ENCODE data around the gene EML2.
A peak's percentile ranks its signal among the peaks of the same experiment; 100 is the strongest.
"Not testable (repeated sequence)": the region's sequence is repeated elsewhere in the genome, so short reads cannot be mapped to it uniquely, and the experiment has no call there.

Gene EML2

DNA sequence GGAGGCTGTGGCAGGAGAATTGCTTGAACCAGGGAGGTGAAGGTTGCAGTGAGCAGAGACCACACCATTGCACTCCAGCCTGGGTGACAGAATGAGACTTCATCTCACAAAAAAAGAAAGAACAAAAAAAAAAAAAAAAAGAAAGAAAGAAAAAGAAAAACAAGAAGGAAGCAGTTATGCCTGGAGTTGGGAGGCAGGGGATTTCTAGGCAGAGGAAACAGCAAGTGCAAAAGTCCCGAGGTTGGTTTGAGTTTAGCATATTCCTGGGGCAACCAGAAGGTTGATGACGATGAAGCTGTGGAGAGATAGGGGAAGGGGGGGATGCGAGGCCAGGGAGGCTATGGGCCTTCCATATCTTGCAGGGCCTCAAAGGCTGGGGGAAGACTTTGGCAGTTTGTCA lies 11.5 kb upstream of the EML2 start:
- no peak for DNase-seq

DNA sequence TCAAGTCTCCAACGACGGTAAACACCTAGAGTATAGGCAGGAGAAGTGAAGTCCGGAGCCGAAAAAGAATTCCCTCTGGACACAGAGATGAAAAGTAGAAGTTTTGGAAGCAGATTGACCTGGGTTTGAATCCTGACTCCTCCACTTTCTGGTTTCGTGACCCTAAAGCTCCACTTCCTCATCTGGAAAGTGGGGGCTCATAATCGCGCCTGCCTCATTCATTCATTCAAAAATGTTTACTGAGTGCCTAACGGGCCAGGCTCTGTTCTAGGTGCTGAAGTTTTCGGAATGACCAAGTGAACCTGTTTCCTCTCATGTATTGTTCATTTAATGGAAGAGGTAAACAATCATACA lies 7.1 kb upstream of the EML2 start:
- no peak for DNase-seq

GRCh38 chr19:45645631-45646344 lies 6.6 kb upstream of the EML2 start:
- DNase-seq: no peak

DNA sequence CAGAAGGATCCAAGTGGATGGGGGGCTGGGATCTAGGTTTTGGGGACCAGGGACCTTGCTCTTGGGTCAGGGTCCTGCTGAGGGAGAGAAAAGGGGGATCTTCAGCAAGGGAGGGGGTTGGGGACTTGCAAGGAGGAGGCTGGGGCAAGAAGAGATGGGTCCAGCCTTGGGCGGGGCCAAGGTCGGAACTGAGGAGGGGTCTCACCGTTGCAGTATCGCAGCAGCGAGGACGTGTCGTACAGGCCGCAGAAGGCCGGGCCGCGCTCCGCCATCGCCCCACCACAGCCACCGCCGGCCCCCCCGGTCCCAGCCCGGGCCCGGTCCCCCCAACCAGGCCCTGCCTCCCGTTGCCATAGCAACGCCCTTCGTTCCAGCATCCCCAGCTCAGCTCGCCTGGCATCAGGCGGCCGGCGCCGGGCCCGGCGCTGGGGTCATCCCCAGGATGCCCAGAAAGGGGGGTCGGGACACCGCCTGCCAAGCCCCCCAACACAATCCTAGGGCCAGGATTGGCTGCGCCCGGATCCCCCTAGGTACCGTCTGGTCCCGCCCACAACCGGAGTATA lies 6.0 kb upstream of the EML2 start:
- no peak for DNase-seq

DNA sequence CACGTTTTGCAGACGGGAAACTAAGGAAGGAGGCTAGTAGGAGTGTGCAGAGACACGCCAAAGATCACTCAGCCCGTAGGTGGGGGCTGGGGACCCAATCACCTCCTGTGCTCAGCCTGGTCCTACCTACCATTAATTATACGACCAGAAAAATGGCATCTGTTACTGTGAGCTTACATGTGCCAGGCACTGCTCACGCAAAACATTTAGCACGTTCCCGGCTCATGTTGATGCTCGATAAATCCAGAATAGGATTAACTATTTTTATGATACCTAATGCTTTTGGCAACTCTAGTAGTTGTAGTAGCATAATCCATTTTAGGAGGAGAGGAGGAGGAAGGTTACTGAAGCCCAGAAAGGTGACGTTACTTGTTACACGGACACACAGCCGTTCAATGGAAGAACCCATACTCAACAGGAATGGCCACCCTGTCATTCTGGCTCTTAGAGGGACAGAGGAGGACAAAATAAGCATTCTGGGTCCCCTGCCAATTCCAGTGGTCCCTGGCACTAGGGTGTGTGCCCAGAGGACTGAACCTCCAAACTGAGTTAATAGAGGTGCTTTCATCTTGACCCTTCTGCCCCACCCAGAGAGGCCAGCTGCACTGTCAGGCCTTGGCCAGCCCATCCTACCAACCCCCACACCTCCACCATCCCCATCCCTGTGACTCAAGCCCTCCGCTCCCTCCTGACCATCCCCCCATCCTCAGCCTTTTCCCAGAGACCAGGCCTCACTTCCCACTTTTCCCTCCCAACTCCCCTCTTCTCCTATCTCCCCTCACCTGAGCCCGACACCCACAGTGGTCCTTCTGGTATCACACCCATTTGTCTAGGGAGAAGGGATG lies 5.0 kb upstream of the EML2 start:
- no peak for DNase-seq

GRCh38 chr19:45643024-45643926 lies 4.1 kb upstream of the EML2 start:
- peak; percentile 48 for DNase-seq

DNA sequence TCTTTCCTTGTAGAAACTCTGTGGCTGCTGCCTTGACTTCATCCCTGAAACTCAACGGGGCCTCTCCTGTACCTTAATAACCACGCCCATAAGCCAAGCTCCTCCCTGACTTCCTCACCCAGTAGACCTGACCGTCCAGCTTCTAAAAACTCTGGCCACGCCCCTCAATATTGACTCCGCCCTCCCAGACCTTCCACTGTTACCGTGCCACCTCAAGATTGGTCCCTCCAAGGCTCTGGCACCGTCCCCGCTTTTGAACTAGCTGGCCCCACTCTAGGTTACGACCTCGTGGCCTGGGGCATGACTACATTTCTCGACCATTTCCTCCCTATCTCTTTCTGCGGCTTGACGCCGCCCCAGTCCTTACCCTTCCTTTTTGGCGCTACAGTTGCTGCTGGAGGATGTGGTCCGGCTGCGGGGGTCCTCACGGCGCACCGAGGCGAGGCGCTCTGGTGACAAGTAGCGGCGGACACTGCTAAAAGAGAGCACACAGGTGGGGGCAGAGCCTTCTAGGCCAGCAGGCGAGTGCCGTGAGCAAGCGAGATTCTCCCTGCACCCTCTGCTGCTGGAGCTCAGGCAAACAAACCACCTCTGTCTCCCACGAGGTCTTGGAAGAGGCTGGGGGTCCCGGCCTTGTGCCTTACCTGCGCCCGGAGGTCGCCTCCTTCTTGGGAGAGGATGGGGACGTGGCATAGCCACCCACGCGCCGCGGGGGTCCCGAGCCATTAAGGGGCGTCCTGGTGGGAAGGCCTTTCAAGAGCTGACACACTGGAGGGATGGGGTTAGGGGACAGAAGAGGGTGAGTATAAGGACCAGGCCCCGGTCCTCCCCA lies 2.3 kb upstream of the EML2 start:
- peak; percentile 89 for DNase-seq

GRCh38 chr19:45640849-45641273 lies 1.7 kb upstream of the EML2 start:
- no peak for DNase-seq

DNA sequence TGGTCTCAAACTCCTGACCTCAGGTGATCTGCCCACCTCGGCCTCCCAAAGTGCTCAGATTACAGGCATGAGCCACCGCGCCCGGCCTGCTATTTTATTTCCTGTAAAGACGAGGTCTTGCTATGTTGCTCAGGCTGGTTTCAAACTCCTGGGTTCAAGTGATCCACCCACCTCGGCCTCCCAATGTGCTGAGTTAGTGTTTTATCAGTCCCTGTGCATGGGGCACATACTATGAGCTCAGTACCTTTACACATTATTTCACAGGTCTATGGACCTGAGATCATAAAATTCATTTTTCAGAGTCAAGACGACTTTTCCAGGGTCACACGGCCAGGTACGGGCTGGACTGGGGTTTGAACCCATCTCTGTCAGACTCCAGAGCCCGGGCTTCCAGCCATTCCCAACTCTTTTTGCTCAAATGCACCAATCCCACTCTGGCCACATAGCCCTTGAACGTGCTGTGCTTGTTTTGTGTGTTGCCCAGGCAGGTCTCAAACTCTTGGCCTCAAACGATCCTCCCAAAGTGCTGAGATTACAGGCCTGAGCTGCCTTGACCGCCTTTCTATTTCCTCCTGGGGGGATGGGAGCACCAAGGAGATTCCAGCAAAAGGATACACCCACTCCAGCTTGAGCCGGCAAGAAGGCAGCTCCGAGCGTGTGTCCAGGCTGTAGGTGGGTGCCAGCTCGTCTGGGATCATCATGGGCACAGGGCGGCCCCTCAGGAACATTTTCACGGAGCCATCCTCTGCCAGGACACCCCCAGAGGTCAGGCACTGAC lies 1.1 kb downstream of the EML2 start:
- DNase-seq: no peak

GRCh38 chr19:45636902-45637301 lies 2.3 kb downstream of the EML2 start:
- DNase-seq: no peak

DNA sequence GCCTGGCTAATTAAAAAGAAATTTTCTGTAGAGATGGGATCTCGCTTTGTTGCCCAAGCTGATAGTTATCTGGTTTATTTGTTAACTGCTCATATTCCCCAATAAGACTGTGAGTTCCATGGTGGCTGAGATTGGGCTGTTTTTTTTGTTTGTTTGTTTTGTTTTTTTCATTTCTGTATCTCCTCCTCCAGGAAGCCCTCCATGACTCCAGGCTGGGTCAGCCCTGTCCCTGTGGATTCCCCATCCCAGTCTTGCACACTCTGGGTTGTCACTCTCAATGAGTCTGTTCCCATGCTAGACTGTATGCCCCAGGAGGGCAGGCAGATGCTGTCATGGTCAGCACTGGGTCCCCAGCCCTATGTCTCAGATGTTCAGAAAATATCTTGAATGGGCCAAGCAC lies 2.9 kb downstream of the EML2 start:
- DNase-seq: no peak

DNA sequence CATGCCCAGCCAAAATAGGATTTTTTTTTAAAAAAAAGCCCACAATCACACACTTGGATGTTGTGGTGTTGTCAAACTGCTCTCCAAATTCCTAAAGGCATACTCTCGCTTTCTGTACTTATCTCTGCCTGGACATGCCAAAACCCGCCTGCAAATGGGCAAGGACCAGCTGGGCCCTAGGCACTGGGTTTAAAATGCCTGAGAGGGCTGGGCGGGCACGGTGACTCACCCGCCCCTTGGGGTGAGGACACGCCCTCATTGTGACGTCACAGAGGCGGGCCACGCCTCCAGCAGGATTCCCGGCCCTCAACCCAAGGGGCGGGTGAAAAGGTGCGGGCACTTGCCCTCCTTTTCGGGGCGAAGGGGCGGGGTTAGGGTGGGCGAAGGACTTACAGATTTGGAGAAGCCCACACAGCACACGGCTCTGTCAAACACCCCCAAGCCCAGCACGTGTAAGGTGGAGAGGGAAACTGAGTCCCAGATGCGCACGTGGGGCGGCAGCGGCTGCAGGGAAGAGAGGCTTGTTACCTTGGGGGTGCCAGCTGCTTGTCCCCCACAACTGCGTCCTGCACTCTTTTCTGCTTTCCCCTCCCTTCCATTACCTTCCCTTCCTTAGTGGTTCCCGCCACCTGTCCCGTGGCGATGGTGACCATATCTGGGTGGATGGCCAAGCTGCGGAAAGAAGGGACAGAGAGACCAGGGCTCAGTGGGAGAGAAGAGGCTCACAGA lies 6.6 kb downstream of the EML2 start:
- DNase-seq: no peak

DNA sequence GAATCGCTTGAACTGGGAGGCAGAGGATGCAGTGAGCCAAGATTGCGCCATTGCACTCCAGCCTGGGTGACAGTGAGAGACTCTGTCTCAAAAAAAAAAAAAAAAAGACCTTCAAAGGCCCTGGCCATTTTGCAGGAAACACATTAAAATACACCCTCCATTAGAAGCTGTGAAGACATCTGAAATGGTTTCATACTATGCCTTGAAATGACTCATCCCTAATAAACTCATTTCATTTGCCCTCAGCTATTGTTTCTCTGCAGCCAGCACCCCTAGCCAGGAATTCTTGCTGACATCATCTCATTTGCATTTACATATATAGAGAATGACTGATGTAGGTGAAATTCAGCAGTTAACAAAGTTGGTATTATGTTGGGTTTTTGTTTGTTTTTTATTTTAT lies 8.7 kb downstream of the EML2 start:
- no peak for DNase-seq

DNA sequence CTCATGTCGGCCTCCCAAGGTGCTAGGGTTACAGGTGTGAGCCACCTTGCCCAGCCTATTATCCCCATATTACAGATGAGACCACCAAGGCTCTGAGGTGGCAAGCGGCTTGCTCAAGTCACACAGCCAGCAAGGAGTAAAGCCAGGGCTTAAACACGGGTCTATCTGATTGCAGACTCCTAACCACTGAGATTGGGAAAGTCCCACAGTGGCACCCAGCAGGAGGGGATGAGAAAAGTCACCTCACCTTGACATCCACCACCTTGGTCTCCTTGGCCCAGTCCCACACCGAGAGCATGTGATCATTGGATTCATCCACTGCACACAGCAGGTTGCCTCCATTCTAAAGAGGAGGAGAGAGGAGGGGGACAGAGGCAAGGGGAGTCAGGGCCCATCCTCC lies 9.5 kb downstream of the EML2 start:
- DNase-seq: no peak

DNA sequence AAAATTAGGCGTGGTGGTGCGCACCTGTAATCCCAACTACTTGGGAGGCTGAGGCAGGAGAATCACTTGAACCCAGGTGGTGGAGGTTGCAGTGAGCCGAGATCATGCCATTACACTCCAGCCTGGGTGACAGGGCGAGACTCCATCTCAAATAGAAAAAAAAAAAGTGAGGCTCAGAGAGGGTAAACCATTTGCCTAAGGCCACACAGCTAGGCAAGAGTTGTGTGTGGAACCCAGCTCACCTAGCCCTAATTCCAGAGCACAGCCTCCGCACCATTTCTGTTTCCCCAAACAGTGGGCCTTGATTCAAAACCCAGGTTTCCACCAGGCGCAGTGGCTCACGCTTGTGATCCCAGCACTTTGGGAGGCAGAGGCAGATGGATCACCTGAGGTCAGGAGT lies 11.0 kb downstream of the EML2 start:
- not testable (repeated sequence) for DNase-seq

DNA sequence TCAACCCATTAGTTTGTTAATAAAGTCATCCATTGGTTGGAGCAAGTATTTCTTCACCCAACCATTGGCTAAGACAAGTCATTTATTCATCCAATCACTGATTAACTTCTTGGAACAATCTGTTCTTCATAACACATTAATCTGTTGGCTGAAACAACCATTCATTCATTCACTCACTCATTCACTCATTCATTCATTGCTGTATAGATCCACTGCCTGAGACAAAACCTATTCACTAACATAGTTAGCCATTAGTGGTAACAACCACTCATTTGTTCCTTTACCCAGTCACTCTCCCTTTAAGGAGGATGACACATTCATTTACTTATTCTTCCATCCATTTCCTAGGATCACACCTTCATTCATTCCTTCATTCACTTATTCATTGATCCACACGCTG lies 15.2 kb downstream of the EML2 start:
- no peak for DNase-seq

DNA sequence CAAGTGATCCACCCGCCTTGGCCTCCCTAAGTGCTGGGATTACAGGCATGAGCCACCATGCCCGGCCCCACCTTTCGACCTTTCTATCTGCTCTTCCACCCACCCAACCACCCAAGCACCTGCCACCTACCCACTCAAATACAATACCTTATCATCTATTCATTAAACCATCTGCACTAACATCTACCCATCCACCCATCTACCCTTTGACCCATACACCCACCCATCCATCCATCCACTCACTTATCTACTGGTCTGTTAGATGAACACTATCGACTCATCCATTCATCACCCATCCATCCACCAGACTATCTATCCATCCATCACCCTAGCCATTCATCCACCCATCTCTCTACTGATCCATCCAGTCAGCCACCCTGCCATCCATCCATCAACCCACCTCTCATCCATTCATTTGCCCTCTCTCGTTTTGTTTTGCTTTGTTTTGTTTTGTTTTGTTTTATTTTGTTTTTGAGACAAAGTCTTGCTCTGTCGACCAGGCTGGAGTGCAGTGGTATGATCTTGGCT lies 17.2 kb downstream of the EML2 start:
- no peak for DNase-seq

- DNase-seq: no peak
These were observed 17.8 kb downstream of the EML2 start for GRCh38 chr19:45621389-45621788.

DNA sequence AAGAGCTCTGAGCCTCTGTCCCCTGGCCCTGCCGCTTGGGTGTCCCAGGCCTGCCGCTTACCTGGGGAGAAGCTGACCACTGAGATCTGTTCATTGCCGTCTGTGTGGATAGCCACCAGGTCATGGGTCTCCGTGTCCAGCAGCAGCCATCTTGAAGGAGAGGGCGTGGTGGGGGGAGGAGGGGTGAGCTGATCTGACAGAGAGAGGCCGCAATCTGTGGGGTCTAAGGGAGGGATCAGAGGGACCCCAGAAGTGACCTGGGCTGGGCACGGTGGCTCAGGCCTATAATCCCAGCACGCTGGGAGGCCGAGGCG lies 22.5 kb downstream of the EML2 start:
- no peak for DNase-seq

All from GF-D8 (cell line).